ENCODE results near the gene GPR162.

Gene GPR162

GRCh38 chr12:6780573-6780972, 41.0 kb upstream of the GPR162 start:
- no peak overlapping the region for H3K4me3 ChIP-seq (ENCODE audit: low read depth, low read length)
- no peak for TF ChIP-seq POLR2A (IDR thresholded peaks at IDR 0.05; ENCODE audit: extremely low read depth, insufficient read length)
- TF ChIP-seq MAX (IDR thresholded peaks at IDR 0.05; ENCODE audit: low read depth, low read length) = no peak
- TF ChIP-seq CTCF (IDR thresholded peaks at IDR 0.05; ENCODE audit: low read depth, low read length) = no peak
- TF ChIP-seq MYC (IDR thresholded peaks at IDR 0.05; ENCODE audit: low read depth, low read length) = no peak

GRCh38 chr12:6782119-6782518, 39.5 kb upstream of the GPR162 start:
- no peak for DNase-seq (ENCODE audit: low read depth)
- no peak overlapping the region for H3K4me3 ChIP-seq (ENCODE audit: low read depth, low read length)
- TF ChIP-seq MYC (IDR thresholded peaks at IDR 0.05; ENCODE audit: low read depth, low read length) (no peak), POLR2A (IDR thresholded peaks at IDR 0.05; ENCODE audit: extremely low read depth, insufficient read length) (no peak), CTCF (IDR thresholded peaks at IDR 0.05; ENCODE audit: low read depth, low read length) (no peak), MAX (IDR thresholded peaks at IDR 0.05; ENCODE audit: low read depth, low read length) (no peak)

More at GRCh38 chr12:6780573-6780972, 41.0 kb upstream of the GPR162 start:
- no peak for DNase-seq (ENCODE audit: low read depth)

GRCh38 chr12:6782850-6783566, 38.6 kb upstream of the GPR162 start:
- no peak overlapping the region for H3K4me3 ChIP-seq (ENCODE audit: low read depth, low read length)
- no peak for DNase-seq (ENCODE audit: low read depth)
- TF ChIP-seq POLR2A (IDR thresholded peaks at IDR 0.05; ENCODE audit: extremely low read depth, insufficient read length) (no peak), CTCF (IDR thresholded peaks at IDR 0.05; ENCODE audit: low read depth, low read length) (no peak), MAX (IDR thresholded peaks at IDR 0.05; ENCODE audit: low read depth, low read length) (no peak), MYC (IDR thresholded peaks at IDR 0.05; ENCODE audit: low read depth, low read length) (no peak)

GRCh38 chr12:6783828-6784227, 37.8 kb upstream of the GPR162 start:
- no peak for DNase-seq (ENCODE audit: low read depth)
- TF ChIP-seq MYC (IDR thresholded peaks at IDR 0.05; ENCODE audit: low read depth, low read length) (no peak), POLR2A (IDR thresholded peaks at IDR 0.05; ENCODE audit: extremely low read depth, insufficient read length) (no peak), CTCF (IDR thresholded peaks at IDR 0.05; ENCODE audit: low read depth, low read length) (no peak), MAX (IDR thresholded peaks at IDR 0.05; ENCODE audit: low read depth, low read length) (no peak)

GRCh38 chr12:6784296-6784695, 37.3 kb upstream of the GPR162 start:
- TF ChIP-seq MAX (IDR thresholded peaks at IDR 0.05; ENCODE audit: low read depth, low read length) (no peak), POLR2A (IDR thresholded peaks at IDR 0.05; ENCODE audit: extremely low read depth, insufficient read length) (no peak), CTCF (IDR thresholded peaks at IDR 0.05; ENCODE audit: low read depth, low read length) (no peak), MYC (IDR thresholded peaks at IDR 0.05; ENCODE audit: low read depth, low read length) (no peak)
- DNase-seq (ENCODE audit: low read depth) = no peak
- no peak overlapping the region for H3K4me3 ChIP-seq (ENCODE audit: low read depth, low read length)

More at GRCh38 chr12:6783828-6784227, 37.8 kb upstream of the GPR162 start:
- H3K4me3 ChIP-seq (ENCODE audit: low read depth, low read length) = no peak overlapping the region

Measured in NB4 (cell line).